Measurements from ENCODE around the gene CHST5. TPM values are rescaled to one million over a fixed set of nuclear protein-coding genes. Genes with fewer than 3 reads are reported as not detected.

CHST5 gene
- total and polyA plus RNA-seq, 2 donors (not counting 3 experiments of a cell fraction or from before 2014, with no cell fraction given): 0.23 to 0.29 TPM

- Histone ChIP-seq H4K20me1 (replicated peaks; ENCODE audit: control insufficient read depth, extremely low read depth, insufficient read depth, low read length) (peaks cover 2% of the 10 kb centered on the region), H3K4me2 (ENCODE audit: insufficient read depth, low read length) (peak overlapping the region; percentile 83), H2AFZ (ENCODE audit: low read depth, low read length) (no peak overlapping the region), H3K9ac (replicated peaks; ENCODE audit: extremely low read depth, insufficient read depth, low read length) (no peak overlapping the region), H3K9me3 (replicated peaks; ENCODE audit: control insufficient read depth, insufficient read depth, low read length) (no peaks in the 10 kb centered on the region), H3K4me1 (ENCODE audit: control insufficient read depth, extremely low read depth, insufficient read depth, low read length) (peaks cover 7% of the 10 kb centered on the region), H3K79me2 (ENCODE audit: control insufficient read depth, insufficient read depth, low read length) (no peaks in the 10 kb centered on the region), H3K27ac (ENCODE audit: insufficient read depth, low read depth, low read length) (no peak overlapping the region), H3K9me1 (replicated peaks; ENCODE audit: control insufficient read depth, extremely low read depth, insufficient read depth, low read length) (no peaks in the 10 kb centered on the region), H3K27me3 (ENCODE audit: control insufficient read depth in 2 of 2, insufficient read depth in 2 of 2, low read length in 2 of 2) (peaks cover 5 to 8% of the 10 kb centered on the region in 2 experiments), H3K36me3 (ENCODE audit: control insufficient read depth in 2 of 2, extremely low read depth in 1 of 2, insufficient read depth in 2 of 2, low read length in 2 of 2) (no peaks in the 10 kb centered on the region), H3K4me3 (replicated peaks in 1 of 3; ENCODE audit: insufficient read depth in 1 of 3, low read depth in 1 of 3, low read length in 3 of 3) (no peak overlapping the region)
- intact Hi-C loops (cut with micrococcal nuclease) (loop anchor here (1.0 kb wide), 1 partner anchor 23 kb away; no protein-coding TSS in a partner anchor), dilution Hi-C loops (cut with MboI; ENCODE audit: extremely low pct_ligation_motif_present, low sequenced_read_pairs) (no loop called here)
- no TSS peak for BruUV-seq (replicated peaks)
- no peak for FAIRE-seq
- TF ChIP-seq GATA2 (IDR thresholded peaks at IDR 0.05; ENCODE audit: insufficient read depth, insufficient read length, low read depth, low read length) (no peak), POLR2AphosphoS5 (IDR thresholded peaks at IDR 0.05; ENCODE audit: insufficient read depth, low read depth, low read length) (no peak), FOS (IDR thresholded peaks at IDR 0.05; ENCODE audit: borderline replicate concordance, insufficient read depth, low read length) (no peak), EZH2 (IDR thresholded peaks at IDR 0.05; ENCODE audit: borderline replicate concordance, low read depth, low read length, severe bottlenecking) (no peak), CTCF (IDR thresholded peaks at IDR 0.05; ENCODE audit: extremely low read depth in 1 of 2, insufficient read depth in 1 of 2, low read depth in 1 of 2, low read length in 2 of 2) (no peak), MAX (IDR thresholded peaks at IDR 0.05; ENCODE audit: insufficient read depth, insufficient read length) (no peak), POLR2A (IDR thresholded peaks at IDR 0.05; ENCODE audit: low read depth, low read length) (no peak), JUN (IDR thresholded peaks at IDR 0.05; ENCODE audit: borderline replicate concordance, insufficient read depth, insufficient read length, low read depth) (no peak), MYC (IDR thresholded peaks at IDR 0.05; ENCODE audit: low read depth, low read length) (no peak)
- POLR2A ChIA-PET: interaction anchor here (1.2 kb wide), 1 partner anchor 23 kb away, joined by 13 read pairs; no protein-coding TSS in a partner anchor
- no peak for DNase-seq (ENCODE audit: low read depth, low spot score)
- CTCF ChIA-PET: interaction anchor here (0.8 to 2.1 kb wide), 3 partner anchors 23 to 270 kb away, joined by 3 to 14 read pairs (median 3); no protein-coding TSS in a partner anchor
Measured at GRCh38 chr16:75494184-75494583, 41.7 kb downstream of the CHST5 start.
